Mononuclear cell (primary cell): ENCODE results near the gene RAB1B. TPM values are rescaled to one million over a fixed set of nuclear protein-coding genes. Genes with fewer than 3 reads are reported as not detected.
"Not testable (repeated sequence)": the region's sequence is repeated elsewhere in the genome, so short reads cannot be mapped to it uniquely, and the experiment has no call there.

Experiments
- H3K27me3 ChIP-seq: 2 replicates; pipeline ENCODE4 v1.6.0; 2011; ENCODE audit warnings: low read length, control low read depth; ENCODE audit not compliant: insufficient read depth
- H3K4me1 ChIP-seq: 2 replicates; pipeline ENCODE4 v1.5.1; 2011; ENCODE audit warnings: mild to moderate bottlenecking, low read length, control low read depth; ENCODE audit not compliant: insufficient read depth
- H3K4me3 ChIP-seq: 2 replicates; pipeline ENCODE4 v1.5.1; 2011; ENCODE audit warnings: mild to moderate bottlenecking, low read length, moderate library complexity
- H3K9me3 ChIP-seq: 2 replicates; pipeline ENCODE4 v1.5.1; 2011; ENCODE audit warnings: low read depth, mild to moderate bottlenecking, control low read depth, low read length
- total RNA-seq: library from RNA; depleted of rRNA; stranded (reverse); fragments of >200 nt; gene quantifications from one replicate; pipeline ENCODE4 v1.2.3, GENCODE V29; 2012

Gene RAB1B
- total RNA-seq, 1 donor: 40.5 TPM

GRCh38 chr11:66268952-66269905 lies 790 bp downstream of the RAB1B start:
- peaks cover 56% of the 10 kb centered on the region for H3K4me1 ChIP-seq
- H3K27me3 ChIP-seq: no peaks in the 10 kb centered on the region
- H3K9me3 ChIP-seq: no peaks in the 10 kb centered on the region
- peak overlapping the region; percentile 94 for H3K4me3 ChIP-seq

- no peaks in the 10 kb centered on the region for H3K27me3 ChIP-seq
- H3K4me3 ChIP-seq: no peak overlapping the region
- H3K9me3 ChIP-seq: no peaks in the 10 kb centered on the region
- peaks cover 55% of the 10 kb centered on the region for H3K4me1 ChIP-seq
These were observed 3.4 kb downstream of the RAB1B start for GRCh38 chr11:66271816-66272215.

GRCh38 chr11:66272596-66272995 lies 4.2 kb downstream of the RAB1B start:
- Histone ChIP-seq H3K9me3 (no peaks in the 10 kb centered on the region), H3K4me3 (no peak overlapping the region), H3K27me3 (no peaks in the 10 kb centered on the region), H3K4me1 (peaks cover 56% of the 10 kb centered on the region)

- H3K27me3 ChIP-seq: no peaks in the 10 kb centered on the region
- H3K4me1 ChIP-seq: peaks cover 53% of the 10 kb centered on the region
- no peak overlapping the region for H3K4me3 ChIP-seq
- H3K9me3 ChIP-seq: no peaks in the 10 kb centered on the region
These were observed 5.8 kb downstream of the RAB1B start for GRCh38 chr11:66274219-66274618.

- no peaks in the 10 kb centered on the region for H3K9me3 ChIP-seq
- H3K4me1 ChIP-seq: peaks cover 41% of the 10 kb centered on the region
- no peaks in the 10 kb centered on the region for H3K27me3 ChIP-seq
- H3K4me3 ChIP-seq: no peak overlapping the region
These were observed 7.0 kb downstream of the RAB1B start for GRCh38 chr11:66275396-66275795.

GRCh38 chr11:66275984-66276612 lies 7.7 kb downstream of the RAB1B start:
- Histone ChIP-seq H3K4me3 (no peak overlapping the region), H3K4me1 (peaks cover 35% of the 10 kb centered on the region), H3K27me3 (no peaks in the 10 kb centered on the region), H3K9me3 (no peaks in the 10 kb centered on the region)

GRCh38 chr11:66276619-66277018 lies 8.2 kb downstream of the RAB1B start:
- H3K4me3 ChIP-seq: not testable (repeated sequence)
- peaks cover 32% of the 10 kb centered on the region for H3K4me1 ChIP-seq

GRCh38 chr11:66277064-66277463 lies 8.6 kb downstream of the RAB1B start:
- H3K27me3 ChIP-seq, H3K9me3 ChIP-seq, H3K4me3 ChIP-seq: not testable (repeated sequence)
- peaks cover 32% of the 10 kb centered on the region for H3K4me1 ChIP-seq

More at GRCh38 chr11:66276619-66277018, 8.2 kb downstream of the RAB1B start:
- not testable (repeated sequence) for H3K9me3 ChIP-seq, H3K27me3 ChIP-seq

GRCh38 chr11:66277471-66278362 lies 9.3 kb downstream of the RAB1B start, which contains the start of gene CNIH2:
Gene CNIH2 (plus strand): TSS chr11:66278175. CDS start chr11:66278457, 282 bp downstream.
- H3K9me3 ChIP-seq: no peaks in the 10 kb centered on the region
- peaks cover 31% of the 10 kb centered on the region for H3K4me1 ChIP-seq
- no peak within 1 kb of the TSS for H3K4me3 ChIP-seq
- no peaks in the 10 kb centered on the region for H3K27me3 ChIP-seq

- Histone ChIP-seq H3K4me3 (no peak overlapping the region), H3K9me3 (no peaks in the 10 kb centered on the region), H3K27me3 (no peaks in the 10 kb centered on the region), H3K4me1 (peaks cover 26% of the 10 kb centered on the region)
These were observed 10.1 kb downstream of the RAB1B start for GRCh38 chr11:66278363-66279091.

- Histone ChIP-seq H3K4me1 (peaks cover 25% of the 10 kb centered on the region), H3K4me3 (no peak overlapping the region), H3K27me3 (no peaks in the 10 kb centered on the region), H3K9me3 (no peaks in the 10 kb centered on the region)
These were observed 10.8 kb downstream of the RAB1B start for GRCh38 chr11:66279092-66279734.

GRCh38 chr11:66280428-66280827 lies 12.0 kb downstream of the RAB1B start:
- Histone ChIP-seq H3K27me3 (no peaks in the 10 kb centered on the region), H3K9me3 (no peaks in the 10 kb centered on the region), H3K4me1 (peaks cover 25% of the 10 kb centered on the region), H3K4me3 (no peak overlapping the region)

- no peaks in the 10 kb centered on the region for H3K9me3 ChIP-seq
- no peaks in the 10 kb centered on the region for H3K27me3 ChIP-seq
- peaks cover 25% of the 10 kb centered on the region for H3K4me1 ChIP-seq
- H3K4me3 ChIP-seq: no peak overlapping the region
These were observed 12.6 kb downstream of the RAB1B start for GRCh38 chr11:66281001-66281400.
